ENCODE measurements around the gene CLEC11A. TPM values are rescaled to one million over a fixed set of nuclear protein-coding genes. Genes with fewer than 3 reads are reported as not detected.
A peak's percentile ranks its signal among the peaks of the same experiment; 100 is the strongest.
"Not testable (repeated sequence)": the region's sequence is repeated elsewhere in the genome, so short reads cannot be mapped to it uniquely, and the experiment has no call there.

CLEC11A gene
- total and polyA plus RNA-seq, 10 of the 15 experiments (the other 5 are each of a cell fraction or from before 2014, with no cell fraction given), result not detected

DNA sequence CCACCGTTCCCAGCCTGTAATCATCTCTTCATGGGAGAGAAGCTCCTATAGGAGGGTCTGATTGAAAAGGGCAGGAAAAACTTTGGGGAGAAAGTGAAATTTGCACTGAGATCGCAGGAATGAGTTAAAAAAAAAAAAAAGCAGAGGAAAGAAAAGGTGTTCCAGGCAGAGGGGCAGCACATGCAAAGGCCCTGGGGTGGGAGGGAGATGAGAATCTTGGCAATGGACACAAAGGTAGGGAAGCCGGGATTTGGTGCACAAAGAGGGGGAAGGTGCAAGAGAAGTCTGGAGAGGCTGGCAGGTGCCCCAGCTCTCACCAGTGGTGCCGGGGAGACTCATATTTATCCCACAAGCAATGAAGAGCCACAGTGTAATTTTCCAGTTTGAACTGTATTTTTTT is 30.7 kb downstream of the CLEC11A start (continued):
- TF ChIP-seq MLLT1 (IDR thresholded peaks at IDR 0.05) (no peak), ATF7 (IDR thresholded peaks at IDR 0.05; ENCODE audit: low read depth) (no peak), SRF (IDR thresholded peaks at IDR 0.05; ENCODE audit: low read depth in 2 of 2, low read length in 2 of 2) (no peak), SIX5 (IDR thresholded peaks at IDR 0.05; ENCODE audit: low read depth, low read length, severe bottlenecking) (no peak), MYB (IDR thresholded peaks at IDR 0.05; ENCODE audit: borderline replicate concordance, low read depth, low read length) (no peak), ZNF622 (IDR thresholded peaks at IDR 0.05) (no peak), E2F8 (IDR thresholded peaks at IDR 0.05; ENCODE audit: low read depth, partially characterized antibody) (no peak)
- TF ChIP-seq, protein P1, sequence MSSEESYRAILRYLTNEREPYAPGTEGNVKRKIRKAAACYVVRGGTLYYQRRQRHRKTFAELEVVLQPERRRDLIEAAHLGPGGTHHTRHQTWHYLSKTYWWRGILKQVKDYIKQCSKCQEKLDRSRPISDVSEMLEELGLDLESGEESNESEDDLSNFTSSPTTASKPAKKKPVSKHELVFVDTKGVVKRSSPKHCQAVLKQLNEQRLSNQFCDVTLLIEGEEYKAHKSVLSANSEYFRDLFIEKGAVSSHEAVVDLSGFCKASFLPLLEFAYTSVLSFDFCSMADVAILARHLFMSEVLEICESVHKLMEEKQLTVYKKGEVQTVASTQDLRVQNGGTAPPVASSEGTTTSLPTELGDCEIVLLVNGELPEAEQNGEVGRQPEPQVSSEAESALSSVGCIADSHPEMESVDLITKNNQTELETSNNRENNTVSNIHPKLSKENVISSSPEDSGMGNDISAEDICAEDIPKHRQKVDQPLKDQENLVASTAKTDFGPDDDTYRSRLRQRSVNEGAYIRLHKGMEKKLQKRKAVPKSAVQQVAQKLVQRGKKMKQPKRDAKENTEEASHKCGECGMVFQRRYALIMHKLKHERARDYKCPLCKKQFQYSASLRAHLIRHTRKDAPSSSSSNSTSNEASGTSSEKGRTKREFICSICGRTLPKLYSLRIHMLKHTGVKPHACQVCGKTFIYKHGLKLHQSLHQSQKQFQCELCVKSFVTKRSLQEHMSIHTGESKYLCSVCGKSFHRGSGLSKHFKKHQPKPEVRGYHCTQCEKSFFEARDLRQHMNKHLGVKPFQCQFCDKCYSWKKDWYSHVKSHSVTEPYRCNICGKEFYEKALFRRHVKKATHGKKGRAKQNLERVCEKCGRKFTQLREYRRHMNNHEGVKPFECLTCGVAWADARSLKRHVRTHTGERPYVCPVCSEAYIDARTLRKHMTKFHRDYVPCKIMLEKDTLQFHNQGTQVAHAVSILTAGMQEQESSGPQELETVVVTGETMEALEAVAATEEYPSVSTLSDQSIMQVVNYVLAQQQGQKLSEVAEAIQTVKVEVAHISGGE (CRISPR knock-in tag; IDR thresholded peaks at IDR 0.05), result no peak
- TF ChIP-seq, protein P2, sequence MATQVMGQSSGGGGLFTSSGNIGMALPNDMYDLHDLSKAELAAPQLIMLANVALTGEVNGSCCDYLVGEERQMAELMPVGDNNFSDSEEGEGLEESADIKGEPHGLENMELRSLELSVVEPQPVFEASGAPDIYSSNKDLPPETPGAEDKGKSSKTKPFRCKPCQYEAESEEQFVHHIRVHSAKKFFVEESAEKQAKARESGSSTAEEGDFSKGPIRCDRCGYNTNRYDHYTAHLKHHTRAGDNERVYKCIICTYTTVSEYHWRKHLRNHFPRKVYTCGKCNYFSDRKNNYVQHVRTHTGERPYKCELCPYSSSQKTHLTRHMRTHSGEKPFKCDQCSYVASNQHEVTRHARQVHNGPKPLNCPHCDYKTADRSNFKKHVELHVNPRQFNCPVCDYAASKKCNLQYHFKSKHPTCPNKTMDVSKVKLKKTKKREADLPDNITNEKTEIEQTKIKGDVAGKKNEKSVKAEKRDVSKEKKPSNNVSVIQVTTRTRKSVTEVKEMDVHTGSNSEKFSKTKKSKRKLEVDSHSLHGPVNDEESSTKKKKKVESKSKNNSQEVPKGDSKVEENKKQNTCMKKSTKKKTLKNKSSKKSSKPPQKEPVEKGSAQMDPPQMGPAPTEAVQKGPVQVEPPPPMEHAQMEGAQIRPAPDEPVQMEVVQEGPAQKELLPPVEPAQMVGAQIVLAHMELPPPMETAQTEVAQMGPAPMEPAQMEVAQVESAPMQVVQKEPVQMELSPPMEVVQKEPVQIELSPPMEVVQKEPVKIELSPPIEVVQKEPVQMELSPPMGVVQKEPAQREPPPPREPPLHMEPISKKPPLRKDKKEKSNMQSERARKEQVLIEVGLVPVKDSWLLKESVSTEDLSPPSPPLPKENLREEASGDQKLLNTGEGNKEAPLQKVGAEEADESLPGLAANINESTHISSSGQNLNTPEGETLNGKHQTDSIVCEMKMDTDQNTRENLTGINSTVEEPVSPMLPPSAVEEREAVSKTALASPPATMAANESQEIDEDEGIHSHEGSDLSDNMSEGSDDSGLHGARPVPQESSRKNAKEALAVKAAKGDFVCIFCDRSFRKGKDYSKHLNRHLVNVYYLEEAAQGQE (IDR thresholded peaks at IDR 0.05; ENCODE audit: low read depth, low read length), result no peak
- TF ChIP-seq, protein P3, sequence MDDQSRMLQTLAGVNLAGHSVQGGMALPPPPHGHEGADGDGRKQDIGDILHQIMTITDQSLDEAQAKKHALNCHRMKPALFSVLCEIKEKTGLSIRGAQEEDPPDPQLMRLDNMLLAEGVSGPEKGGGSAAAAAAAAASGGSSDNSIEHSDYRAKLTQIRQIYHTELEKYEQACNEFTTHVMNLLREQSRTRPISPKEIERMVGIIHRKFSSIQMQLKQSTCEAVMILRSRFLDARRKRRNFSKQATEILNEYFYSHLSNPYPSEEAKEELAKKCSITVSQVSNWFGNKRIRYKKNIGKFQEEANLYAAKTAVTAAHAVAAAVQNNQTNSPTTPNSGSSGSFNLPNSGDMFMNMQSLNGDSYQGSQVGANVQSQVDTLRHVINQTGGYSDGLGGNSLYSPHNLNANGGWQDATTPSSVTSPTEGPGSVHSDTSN (IDR thresholded peaks at IDR 0.05; ENCODE audit: insufficient replicate concordance, low read depth, low read length), result no peak

GRCh38 chr19:50756244-50756643 is 33.1 kb downstream of the CLEC11A start:
- WGBS (ENCODE audit: insufficient coverage, insufficient replicate concordance, low lambda C conversion rate, missing lambda C conversion rate), result 39% methylated on average over 8 of the region's 8 CpGs
- intact Hi-C loops (cut with micrococcal nuclease; ENCODE audit: unreplicated experiment); CTCF ChIA-PET: not testable (repeated sequence)

More at GRCh38 chr19:50756244-50756643, 33.1 kb downstream of the CLEC11A start:
- H3K36me3 ChIP-seq (ENCODE audit: control insufficient read depth in 2 of 2, insufficient read depth in 2 of 2, low read length in 1 of 2); BruUV-seq (replicated peaks); H3K9me3 ChIP-seq (replicated peaks; ENCODE audit: control insufficient read depth, insufficient read depth, low read length); H4K20me1 ChIP-seq (ENCODE audit: control insufficient read depth, insufficient read depth); SMC1A ChIA-PET (ENCODE audit: uncharacterized antibody, unreplicated experiment); H3K4me3 ChIP-seq; H3K79me2 ChIP-seq (ENCODE audit: control insufficient read depth, insufficient read depth, low read length); H3K9ac ChIP-seq (ENCODE audit: control insufficient read depth, insufficient read depth, low read length); H3K27ac ChIP-seq (ENCODE audit: control insufficient read depth, insufficient read depth); RAD21 ChIA-PET (ENCODE audit: unreplicated experiment); H3K4me1 ChIP-seq (ENCODE audit: control insufficient read depth, insufficient read depth, low read length); H2AFZ ChIP-seq (ENCODE audit: control insufficient read depth, low read depth, low read length); in situ Hi-C loops (cut with MboI); ATAC-seq; H3K27me3 ChIP-seq (replicated peaks in 1 of 2; ENCODE audit: control insufficient read depth in 2 of 2, insufficient read depth in 2 of 2, low read length in 1 of 2); DNase-seq (ENCODE audit: low read depth, low spot score); H3K4me2 ChIP-seq (ENCODE audit: control insufficient read depth, insufficient read depth): not testable (repeated sequence)
- POLR2A ChIA-PET, result interaction anchor here (0.5 to 0.7 kb wide), 2 partner anchors 84 to 221 kb away, joined by 3 to 6 read pairs; no protein-coding TSS in a partner anchor
- peak; percentile 65 for FAIRE-seq
